Measurements from ENCODE around the gene LHX5.

Gene LHX5

GRCh38 chr12:113465808-113466453 is 5.7 kb downstream of the LHX5 start:
- Histone ChIP-seq H3K27ac (ENCODE audit: insufficient read depth, low read depth, low read length, poor library complexity, severe bottlenecking) (peak overlapping the region; percentile 28), H3K27me3 (ENCODE audit: control insufficient read depth, insufficient read depth, low read length, poor library complexity, severe bottlenecking) (peaks cover 89% of the 10 kb centered on the region), H3K36me3 (ENCODE audit: control insufficient read depth, insufficient read depth, low read length) (no peaks in the 10 kb centered on the region), H3K4me1 (ENCODE audit: control insufficient read depth, insufficient read depth, low read length) (peaks cover 61% of the 10 kb centered on the region), H3K9me3 (ENCODE audit: control insufficient read depth, low read length) (no peaks in the 10 kb centered on the region), H3K4me3 (ENCODE audit: insufficient read depth, low read depth, low read length) (peak overlapping the region; percentile 28)
- WGBS, 2 experiments: 10 to 11% methylated on average over 13 of the region's 13 CpGs

GRCh38 chr12:113464852-113465719 is 6.6 kb downstream of the LHX5 start:
- Histone ChIP-seq H3K4me1 (ENCODE audit: control insufficient read depth, insufficient read depth, low read length) (peaks cover 54% of the 10 kb centered on the region), H3K4me3 (ENCODE audit: insufficient read depth, low read depth, low read length) (peak overlapping the region; percentile 28), H3K27me3 (ENCODE audit: control insufficient read depth, insufficient read depth, low read length, poor library complexity, severe bottlenecking) (peaks cover 80% of the 10 kb centered on the region), H3K9me3 (ENCODE audit: control insufficient read depth, low read length) (no peaks in the 10 kb centered on the region), H3K36me3 (ENCODE audit: control insufficient read depth, insufficient read depth, low read length) (no peaks in the 10 kb centered on the region), H3K27ac (ENCODE audit: insufficient read depth, low read depth, low read length, poor library complexity, severe bottlenecking) (peak overlapping the region; percentile 38)
- 1 to 2% methylated on average over 63 to 64 of the region's 64 CpGs for WGBS, 2 experiments

- peaks cover 51% of the 10 kb centered on the region for H3K4me1 ChIP-seq (ENCODE audit: control insufficient read depth, insufficient read depth, low read length)
- no peak overlapping the region for H3K27ac ChIP-seq (ENCODE audit: insufficient read depth, low read depth, low read length, poor library complexity, severe bottlenecking)
- H3K4me3 ChIP-seq (ENCODE audit: insufficient read depth, low read depth, low read length): peak overlapping the region; percentile 28
These were observed 7.3 kb downstream of the LHX5 start for GRCh38 chr12:113464452-113464775.

GRCh38 chr12:113463746-113464451 is 7.8 kb downstream of the LHX5 start:
- Histone ChIP-seq H3K4me1 (ENCODE audit: control insufficient read depth, insufficient read depth, low read length) (peaks cover 46% of the 10 kb centered on the region), H3K9me3 (ENCODE audit: control insufficient read depth, low read length) (no peaks in the 10 kb centered on the region), H3K4me3 (ENCODE audit: insufficient read depth, low read depth, low read length) (peak overlapping the region; percentile 28), H3K36me3 (ENCODE audit: control insufficient read depth, insufficient read depth, low read length) (no peaks in the 10 kb centered on the region), H3K27me3 (ENCODE audit: control insufficient read depth, insufficient read depth, low read length, poor library complexity, severe bottlenecking) (peaks cover 72% of the 10 kb centered on the region), H3K27ac (ENCODE audit: insufficient read depth, low read depth, low read length, poor library complexity, severe bottlenecking) (no peak overlapping the region)
- WGBS, 2 experiments: 8 to 11% methylated on average over 57 of the region's 57 CpGs

More at GRCh38 chr12:113464452-113464775, 7.3 kb downstream of the LHX5 start:
- H3K36me3 ChIP-seq (ENCODE audit: control insufficient read depth, insufficient read depth, low read length): no peaks in the 10 kb centered on the region
- no peaks in the 10 kb centered on the region for H3K9me3 ChIP-seq (ENCODE audit: control insufficient read depth, low read length)
- peaks cover 77% of the 10 kb centered on the region for H3K27me3 ChIP-seq (ENCODE audit: control insufficient read depth, insufficient read depth, low read length, poor library complexity, severe bottlenecking)
- WGBS, 2 experiments: 9 to 15% methylated on average over 16 of the region's 16 CpGs

- peaks cover 39% of the 10 kb centered on the region for H3K4me1 ChIP-seq (ENCODE audit: control insufficient read depth, insufficient read depth, low read length)
- 10 to 18% methylated on average over 91 of the region's 91 CpGs for WGBS, 2 experiments
- H3K4me3 ChIP-seq (ENCODE audit: insufficient read depth, low read depth, low read length): peak overlapping the region; percentile 28
- H3K27ac ChIP-seq (ENCODE audit: insufficient read depth, low read depth, low read length, poor library complexity, severe bottlenecking): no peak overlapping the region
- no peaks in the 10 kb centered on the region for H3K36me3 ChIP-seq (ENCODE audit: control insufficient read depth, insufficient read depth, low read length)
- peaks cover 64% of the 10 kb centered on the region for H3K27me3 ChIP-seq (ENCODE audit: control insufficient read depth, insufficient read depth, low read length, poor library complexity, severe bottlenecking)
- no peaks in the 10 kb centered on the region for H3K9me3 ChIP-seq (ENCODE audit: control insufficient read depth, low read length)
These were observed 8.5 kb downstream of the LHX5 start for GRCh38 chr12:113462998-113463745.

- H3K4me3 ChIP-seq (ENCODE audit: insufficient read depth, low read depth, low read length): no peak overlapping the region
- peaks cover 30% of the 10 kb centered on the region for H3K4me1 ChIP-seq (ENCODE audit: control insufficient read depth, insufficient read depth, low read length)
- WGBS, 2 experiments: 28 to 33% methylated on average over 25 of the region's 25 CpGs
- no peaks in the 10 kb centered on the region for H3K36me3 ChIP-seq (ENCODE audit: control insufficient read depth, insufficient read depth, low read length)
- no peaks in the 10 kb centered on the region for H3K9me3 ChIP-seq (ENCODE audit: control insufficient read depth, low read length)
- H3K27ac ChIP-seq (ENCODE audit: insufficient read depth, low read depth, low read length, poor library complexity, severe bottlenecking): no peak overlapping the region
- H3K27me3 ChIP-seq (ENCODE audit: control insufficient read depth, insufficient read depth, low read length, poor library complexity, severe bottlenecking): peaks cover 55% of the 10 kb centered on the region
These were observed 9.4 kb downstream of the LHX5 start for GRCh38 chr12:113462117-113462774.

- Histone ChIP-seq H3K36me3 (ENCODE audit: control insufficient read depth, insufficient read depth, low read length) (no peaks in the 10 kb centered on the region), H3K27me3 (ENCODE audit: control insufficient read depth, insufficient read depth, low read length, poor library complexity, severe bottlenecking) (peaks cover 49% of the 10 kb centered on the region), H3K4me3 (ENCODE audit: insufficient read depth, low read depth, low read length) (no peak overlapping the region), H3K4me1 (ENCODE audit: control insufficient read depth, insufficient read depth, low read length) (peaks cover 26% of the 10 kb centered on the region), H3K9me3 (ENCODE audit: control insufficient read depth, low read length) (no peaks in the 10 kb centered on the region), H3K27ac (ENCODE audit: insufficient read depth, low read depth, low read length, poor library complexity, severe bottlenecking) (no peak overlapping the region)
- 59 to 77% methylated on average over 4 of the region's 5 CpGs for WGBS, 2 experiments
These were observed 10.0 kb downstream of the LHX5 start for GRCh38 chr12:113461666-113462065.

GRCh38 chr12:113459981-113460380 is 11.7 kb downstream of the LHX5 start:
- Histone ChIP-seq H3K27me3 (ENCODE audit: control insufficient read depth, insufficient read depth, low read length, poor library complexity, severe bottlenecking) (peaks cover 32% of the 10 kb centered on the region), H3K4me3 (ENCODE audit: insufficient read depth, low read depth, low read length) (no peak overlapping the region), H3K36me3 (ENCODE audit: control insufficient read depth, insufficient read depth, low read length) (no peaks in the 10 kb centered on the region), H3K9me3 (ENCODE audit: control insufficient read depth, low read length) (no peaks in the 10 kb centered on the region), H3K27ac (ENCODE audit: insufficient read depth, low read depth, low read length, poor library complexity, severe bottlenecking) (no peak overlapping the region), H3K4me1 (ENCODE audit: control insufficient read depth, insufficient read depth, low read length) (peaks cover 15% of the 10 kb centered on the region)
- 78 to 79% methylated on average over 2 to 4 of the region's 4 CpGs for WGBS, 2 experiments

GRCh38 chr12:113457710-113458109 is 14.0 kb downstream of the LHX5 start:
- H3K27ac ChIP-seq (ENCODE audit: insufficient read depth, low read depth, low read length, poor library complexity, severe bottlenecking): no peak overlapping the region
- peaks cover 10% of the 10 kb centered on the region for H3K27me3 ChIP-seq (ENCODE audit: control insufficient read depth, insufficient read depth, low read length, poor library complexity, severe bottlenecking)
- H3K36me3 ChIP-seq (ENCODE audit: control insufficient read depth, insufficient read depth, low read length): no peaks in the 10 kb centered on the region
- H3K4me3 ChIP-seq (ENCODE audit: insufficient read depth, low read depth, low read length): no peak overlapping the region
- H3K4me1 ChIP-seq (ENCODE audit: control insufficient read depth, insufficient read depth, low read length): no peaks in the 10 kb centered on the region
- no peaks in the 10 kb centered on the region for H3K9me3 ChIP-seq (ENCODE audit: control insufficient read depth, low read length)
- 86 to 91% methylated on average over 4 of the region's 4 CpGs for WGBS, 2 experiments

Data from ectodermal cell (in vitro differentiated cells).